AG09309 (cell line): ENCODE measurements around the gene RNF212.

Source experiments
- DNase-seq: peaks from one replicate; pipeline ENCODE4 v3.0.0-alpha.2; 2010; ENCODE audit warnings: low read depth
- H3K4me3 ChIP-seq: 2 replicates; pipeline ENCODE4 v1.5.1; 2011; ENCODE audit warnings: mild to moderate bottlenecking, low read depth, low read length, moderate library complexity; ENCODE audit not compliant: control insufficient read depth
- CTCF ChIP-seq: IDR thresholded peaks from 2 replicates; pipeline ENCODE4 v1.5.1; 2011; ENCODE audit warnings: mild to moderate bottlenecking, low read depth, low read length, inconsistent platforms; ENCODE audit not compliant: insufficient read depth, control insufficient read depth; ENCODE audit errors: missing control alignments

The RNF212 gene

DNA sequence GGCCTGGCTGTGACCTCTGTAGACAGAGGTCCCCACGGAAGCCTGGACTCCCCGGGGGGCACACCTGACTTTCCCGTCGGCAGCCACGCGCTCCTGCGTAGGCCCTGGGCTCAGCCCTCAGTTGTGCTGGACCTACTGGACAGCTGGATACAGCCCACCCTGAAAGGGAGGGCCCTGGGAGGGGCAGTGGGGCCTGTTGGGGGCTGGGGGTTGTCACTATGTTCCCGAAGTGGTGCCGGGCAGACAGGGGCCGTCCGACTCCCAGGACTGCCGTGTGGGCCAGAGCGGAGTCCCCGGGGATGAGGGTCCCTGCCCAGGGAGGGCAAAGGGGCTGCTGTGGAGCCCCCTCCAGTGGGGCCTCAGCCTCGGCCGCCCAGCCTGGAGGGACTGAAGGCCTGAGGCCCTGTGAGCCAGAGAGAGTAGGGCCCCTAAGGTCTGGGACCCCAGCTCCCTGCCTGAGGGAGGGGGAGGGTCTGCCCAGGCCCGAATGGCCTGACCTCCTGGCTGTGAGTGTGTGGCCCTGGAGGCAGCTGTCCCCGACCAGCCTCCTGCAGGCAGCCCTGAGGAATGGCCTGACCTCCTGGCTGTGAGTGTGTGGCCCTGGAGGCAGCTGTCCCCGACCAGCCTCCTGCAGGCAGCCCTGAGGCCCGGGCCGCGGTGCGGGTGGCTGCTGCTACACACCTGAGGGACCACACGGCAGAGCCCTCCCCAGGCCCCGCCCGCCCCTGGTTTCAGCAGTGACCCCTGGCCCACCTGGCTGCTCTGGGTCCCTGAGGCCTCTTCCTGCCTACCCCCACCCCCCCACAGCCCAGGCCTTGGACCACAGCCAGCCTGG is 76.2 kb downstream of the RNF212 start:
- no peak for DNase-seq
- no peak for TF ChIP-seq CTCF
- H3K4me3 ChIP-seq: no peak overlapping the region

GRCh38 chr4:1036095-1036494 is 77.3 kb downstream of the RNF212 start:
- no peak overlapping the region for H3K4me3 ChIP-seq
- no peak for DNase-seq
- no peak for TF ChIP-seq CTCF

DNA sequence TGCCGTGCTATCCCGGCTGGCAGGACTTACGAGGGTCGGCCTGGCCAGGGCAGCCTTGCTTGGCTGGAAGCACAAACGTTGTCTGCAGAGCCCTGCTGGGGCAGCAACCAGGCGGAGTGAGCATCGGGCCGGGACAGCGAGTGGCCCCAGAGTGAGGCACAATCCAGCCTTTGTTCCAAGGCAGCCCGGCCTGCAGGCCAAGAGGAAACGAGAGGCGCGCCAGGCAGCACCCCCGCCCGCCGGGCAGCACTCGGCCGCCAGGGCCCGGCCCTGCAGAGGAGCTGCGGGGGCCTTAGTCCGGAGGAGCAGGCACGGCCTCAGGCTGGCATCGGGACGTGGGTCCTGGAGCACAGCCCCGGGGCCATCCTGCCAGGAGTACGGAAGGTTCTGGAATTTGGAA is 77.9 kb downstream of the RNF212 start:
- H3K4me3 ChIP-seq: no peak overlapping the region
- DNase-seq: no peak
- TF ChIP-seq CTCF: no peak

DNA sequence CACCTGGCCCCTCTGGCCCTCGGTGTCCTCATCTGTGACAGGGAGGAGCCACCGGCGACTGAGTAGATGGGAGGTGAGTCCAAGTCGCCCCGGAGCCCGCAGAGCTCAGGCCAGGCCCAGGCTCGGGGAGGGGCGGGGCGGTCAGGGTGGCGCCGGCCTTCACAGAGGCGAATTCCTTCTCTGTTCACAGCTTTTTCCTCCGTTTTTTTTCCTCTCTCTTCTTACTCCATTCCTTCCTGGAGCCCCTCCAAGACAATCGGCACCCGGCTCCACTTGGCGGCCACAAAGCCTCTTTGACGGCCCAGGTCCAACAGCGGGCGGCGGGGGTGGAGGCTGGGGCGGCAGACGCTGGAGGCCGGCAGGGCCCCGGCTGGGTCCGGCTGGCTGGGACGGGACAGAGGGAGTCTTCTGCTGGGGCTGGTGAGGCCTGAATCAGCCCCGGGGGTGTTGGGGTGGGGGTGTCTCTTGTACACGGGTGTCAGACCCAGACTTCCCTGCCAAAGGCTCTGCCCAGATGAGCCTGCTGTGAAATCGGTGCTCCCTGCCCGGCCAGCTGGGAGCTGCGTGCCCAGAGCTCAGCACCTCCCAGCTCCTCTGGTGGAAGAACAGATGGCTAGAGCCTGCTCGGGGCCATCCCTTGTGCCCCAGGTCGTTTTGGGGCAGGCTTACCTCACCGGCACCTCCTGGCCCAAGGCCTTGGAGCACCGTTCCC is 79.4 kb downstream of the RNF212 start:
- peak overlapping the region; percentile 3 for H3K4me3 ChIP-seq
- DNase-seq: no peak
- TF ChIP-seq CTCF: no peak

DNA sequence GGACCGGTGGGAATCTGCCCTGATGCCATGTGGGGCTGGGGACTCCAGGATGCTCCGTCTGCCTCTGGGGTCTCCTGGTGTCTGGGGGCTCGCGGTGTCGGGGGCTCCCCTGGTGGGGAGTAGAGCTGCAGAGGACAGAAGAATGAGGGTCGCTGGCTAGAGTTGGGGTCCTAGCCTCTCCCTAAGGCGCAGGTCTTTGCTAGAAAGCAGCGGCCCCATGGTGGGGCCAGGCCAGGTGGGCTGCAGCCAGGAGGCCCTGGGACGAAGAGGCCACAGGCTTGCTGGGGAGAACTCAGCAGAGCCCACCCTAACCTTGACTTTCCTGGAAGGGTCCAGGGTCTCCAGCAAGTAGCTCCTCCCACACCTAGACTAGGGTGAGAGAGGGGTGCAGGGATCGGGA is 80.5 kb downstream of the RNF212 start:
- no peak for DNase-seq
- H3K4me3 ChIP-seq: no peak overlapping the region
- no peak for TF ChIP-seq CTCF

GRCh38 chr4:1031956-1032795 is 81.2 kb downstream of the RNF212 start:
- DNase-seq: no peak
- TF ChIP-seq CTCF: no peak
- H3K4me3 ChIP-seq: no peak overlapping the region
